ENCODE results near the gene MED20. TPM values are rescaled to one million over a fixed set of nuclear protein-coding genes. Genes with fewer than 3 reads are reported as not detected.

The MED20 gene
- total RNA-seq, 1 experiment from 2014 or later, result 31.8 TPM

GRCh38 chr6:41935685-41936072, 14.7 kb upstream of the MED20 start:
- intact Hi-C loops (cut with micrococcal nuclease; ENCODE audit: unreplicated experiment), result loop anchor here (5.0 kb wide), 1 partner anchor 148 kb away; the partner anchor contains the start of gene TOMM6
- H3K4me3 ChIP-seq (ENCODE audit: low read depth, low read length, poor library complexity, severe bottlenecking), result no peak overlapping the region
- no peak for DNase-seq (ENCODE audit: low spot score)
- H3K4me1 ChIP-seq (ENCODE audit: insufficient read depth, low read length, poor library complexity, severe bottlenecking), result peaks cover 27% of the 10 kb centered on the region
- CTCF ChIA-PET, result interaction anchor here (1.1 kb wide), 1 partner anchor 87 kb away, joined by 4 read pairs; no protein-coding TSS in a partner anchor
- POLR2A ChIA-PET (ENCODE audit: low non-redundant PET), result no interaction called here
- no TSS peak for BruUV-seq (replicated peaks)
- peak overlapping the region; percentile 22 for H3K27ac ChIP-seq (ENCODE audit: low read depth, low read length, poor library complexity, severe bottlenecking)
- H3K27me3 ChIP-seq (replicated peaks; ENCODE audit: insufficient read depth, low read depth, low read length, poor library complexity), result no peaks in the 10 kb centered on the region
- H3K36me3 ChIP-seq (ENCODE audit: insufficient read depth, low read length, poor library complexity, severe bottlenecking), result peaks cover 38% of the 10 kb centered on the region
- TF ChIP-seq EZH2 (IDR thresholded peaks at IDR 0.05; ENCODE audit: borderline replicate concordance, low read depth, low read length, poor library complexity, severe bottlenecking), result no peak
- TF ChIP-seq CTCF (conservative IDR thresholded peaks at IDR 0.05; ENCODE audit: low read depth, low read length), result no peak
- no peaks in the 10 kb centered on the region for H3K9me3 ChIP-seq (ENCODE audit: low read depth, low read length, poor library complexity, severe bottlenecking)

GRCh38 chr6:41935193-41935574, 14.2 kb upstream of the MED20 start:
- ChIA-PET CTCF (interaction anchor here (1.2 kb wide), 1 partner anchor 14 kb away, joined by 5 read pairs; the partner anchor contains the start of genes BYSL and MED20), POLR2A (ENCODE audit: low non-redundant PET) (no interaction called here)
- Histone ChIP-seq H3K27ac (ENCODE audit: low read depth, low read length, poor library complexity, severe bottlenecking) (no peak overlapping the region), H3K4me1 (ENCODE audit: insufficient read depth, low read length, poor library complexity, severe bottlenecking) (peaks cover 23% of the 10 kb centered on the region), H3K27me3 (replicated peaks; ENCODE audit: insufficient read depth, low read depth, low read length, poor library complexity) (no peaks in the 10 kb centered on the region), H3K4me3 (ENCODE audit: low read depth, low read length, poor library complexity, severe bottlenecking) (no peak overlapping the region), H3K9me3 (ENCODE audit: low read depth, low read length, poor library complexity, severe bottlenecking) (no peaks in the 10 kb centered on the region), H3K36me3 (ENCODE audit: insufficient read depth, low read length, poor library complexity, severe bottlenecking) (peaks cover 43% of the 10 kb centered on the region)
- TF ChIP-seq CTCF (conservative IDR thresholded peaks at IDR 0.05; ENCODE audit: low read depth, low read length), result no peak
- TF ChIP-seq EZH2 (IDR thresholded peaks at IDR 0.05; ENCODE audit: borderline replicate concordance, low read depth, low read length, poor library complexity, severe bottlenecking), result no peak
- DNase-seq (ENCODE audit: low spot score), result no peak
- TSS peak; percentile 37 for BruUV-seq (replicated peaks)
- intact Hi-C loops (cut with micrococcal nuclease; ENCODE audit: unreplicated experiment), result loop anchor here (5.0 kb wide), 1 partner anchor 148 kb away; the partner anchor contains the start of gene TOMM6

- H3K9me3 ChIP-seq (ENCODE audit: low read depth, low read length, poor library complexity, severe bottlenecking), result no peaks in the 10 kb centered on the region
- H3K27ac ChIP-seq (ENCODE audit: low read depth, low read length, poor library complexity, severe bottlenecking), result no peak overlapping the region
- CTCF ChIA-PET, result interaction anchor here (1.2 kb wide), 1 partner anchor 13 kb away, joined by 5 read pairs; the partner anchor contains the start of genes BYSL and MED20
- no peak overlapping the region for H3K4me3 ChIP-seq (ENCODE audit: low read depth, low read length, poor library complexity, severe bottlenecking)
- H3K4me1 ChIP-seq (ENCODE audit: insufficient read depth, low read length, poor library complexity, severe bottlenecking), result peaks cover 17% of the 10 kb centered on the region
- no peaks in the 10 kb centered on the region for H3K27me3 ChIP-seq (replicated peaks; ENCODE audit: insufficient read depth, low read depth, low read length, poor library complexity)
- intact Hi-C loops (cut with micrococcal nuclease; ENCODE audit: unreplicated experiment), result loop anchor here (5.0 kb wide), 1 partner anchor 147 kb away; the partner anchor contains the start of gene TOMM6
- POLR2A ChIA-PET (ENCODE audit: low non-redundant PET), result no interaction called here
- no peak for TF ChIP-seq CTCF (conservative IDR thresholded peaks at IDR 0.05; ENCODE audit: low read depth, low read length)
- no peak for TF ChIP-seq EZH2 (IDR thresholded peaks at IDR 0.05; ENCODE audit: borderline replicate concordance, low read depth, low read length, poor library complexity, severe bottlenecking)
- H3K36me3 ChIP-seq (ENCODE audit: insufficient read depth, low read length, poor library complexity, severe bottlenecking), result peaks cover 49% of the 10 kb centered on the region
- no peak for DNase-seq (ENCODE audit: low spot score)
- BruUV-seq (replicated peaks), result no TSS peak
Measured at GRCh38 chr6:41934278-41935192, 13.6 kb upstream of the MED20 start.

Data from A673 (cell line).